K562 treated with DMSO at 1 percent for 12 hours (cell line): ENCODE measurements around the gene CHRND. TPM values are rescaled to one million over a fixed set of nuclear protein-coding genes. Genes with fewer than 3 reads are reported as not detected.

Experiments
- total RNA-seq: library from RNA; unstranded; fragments of 300-600 nt; gene quantifications from 2 replicates; pipeline ENCODE4 v1.2.3, GENCODE V29; 2022; ENCODE audit not compliant: insufficient read depth

The CHRND gene
- total RNA-seq, result not detected in 2 replicates

DNA sequence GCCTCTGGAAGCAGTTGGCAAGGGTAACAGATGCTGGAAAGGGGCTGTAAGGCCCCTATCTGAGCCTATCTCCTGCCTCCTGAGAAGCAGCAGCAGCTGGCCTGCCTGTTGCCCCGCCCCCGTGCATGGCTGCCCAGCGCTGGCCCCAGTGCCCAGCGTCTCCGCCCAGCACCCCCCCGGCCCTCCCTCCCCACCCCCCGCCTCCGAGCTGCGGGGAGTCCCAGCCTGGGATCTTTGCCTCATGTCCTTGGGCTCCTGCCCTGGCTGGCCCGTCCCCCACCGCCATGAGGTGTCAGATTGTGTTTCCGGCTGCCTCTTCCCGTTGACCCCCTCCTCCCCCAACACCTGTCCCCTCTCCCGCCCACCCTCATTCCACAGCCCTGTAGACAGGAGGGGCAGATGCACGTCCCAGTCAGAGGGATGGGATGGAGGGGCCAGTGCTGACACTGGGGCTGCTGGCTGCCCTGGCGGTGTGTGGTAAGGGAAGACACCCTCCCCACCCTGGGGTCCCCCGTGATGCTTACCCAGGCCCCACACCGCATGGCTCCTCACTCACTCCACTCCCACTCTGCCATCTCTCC lies at the start of gene CHRND:
Gene CHRND, plus strand, starts transcription at position 370 of the 581 bp plus-strand sequence. Its CDS starts 56 bp downstream, at position 426.

DNA sequence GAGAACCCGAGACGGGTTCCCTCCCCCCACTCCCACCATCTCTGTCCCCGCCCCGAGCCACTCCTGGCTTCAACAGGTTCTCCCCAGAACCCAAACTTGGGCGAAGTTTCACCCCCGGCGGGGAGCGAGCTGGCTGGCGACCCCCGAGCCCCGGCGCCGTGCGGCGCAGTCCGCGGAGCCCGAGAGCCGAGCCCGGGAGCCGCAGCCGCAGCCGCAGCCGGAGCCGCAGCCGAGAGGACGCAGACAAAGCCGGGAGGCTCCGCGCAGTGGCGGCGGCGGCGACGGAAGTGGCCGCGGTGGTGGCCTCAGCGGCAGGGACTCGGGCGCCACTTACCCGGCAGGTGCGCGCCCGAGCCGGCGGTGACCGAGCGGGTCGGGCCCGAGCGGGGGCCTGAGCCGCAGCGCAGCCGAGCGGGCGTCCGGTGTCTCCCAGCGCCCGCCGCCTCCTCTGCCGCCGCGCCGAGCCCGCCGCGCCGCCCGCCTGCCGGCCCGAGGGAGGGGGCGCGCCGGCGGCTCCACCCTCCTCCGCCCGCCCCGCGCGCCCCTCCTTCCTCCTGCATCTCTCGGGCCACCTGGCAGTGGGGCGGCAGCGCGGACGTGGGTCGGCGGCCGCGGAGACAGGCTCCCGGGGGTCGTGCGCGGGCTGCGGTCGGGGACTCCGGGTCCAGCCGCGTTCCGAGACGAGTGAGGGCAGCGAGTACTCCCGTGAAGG lies 38.4 kb upstream of the CHRND start, which contains the start of gene ECEL1:
Gene ECEL1, minus strand, starts transcription at position 450 of the 712 bp plus-strand sequence. CDS start 1,181 bp downstream, outside the sequence.

DNA sequence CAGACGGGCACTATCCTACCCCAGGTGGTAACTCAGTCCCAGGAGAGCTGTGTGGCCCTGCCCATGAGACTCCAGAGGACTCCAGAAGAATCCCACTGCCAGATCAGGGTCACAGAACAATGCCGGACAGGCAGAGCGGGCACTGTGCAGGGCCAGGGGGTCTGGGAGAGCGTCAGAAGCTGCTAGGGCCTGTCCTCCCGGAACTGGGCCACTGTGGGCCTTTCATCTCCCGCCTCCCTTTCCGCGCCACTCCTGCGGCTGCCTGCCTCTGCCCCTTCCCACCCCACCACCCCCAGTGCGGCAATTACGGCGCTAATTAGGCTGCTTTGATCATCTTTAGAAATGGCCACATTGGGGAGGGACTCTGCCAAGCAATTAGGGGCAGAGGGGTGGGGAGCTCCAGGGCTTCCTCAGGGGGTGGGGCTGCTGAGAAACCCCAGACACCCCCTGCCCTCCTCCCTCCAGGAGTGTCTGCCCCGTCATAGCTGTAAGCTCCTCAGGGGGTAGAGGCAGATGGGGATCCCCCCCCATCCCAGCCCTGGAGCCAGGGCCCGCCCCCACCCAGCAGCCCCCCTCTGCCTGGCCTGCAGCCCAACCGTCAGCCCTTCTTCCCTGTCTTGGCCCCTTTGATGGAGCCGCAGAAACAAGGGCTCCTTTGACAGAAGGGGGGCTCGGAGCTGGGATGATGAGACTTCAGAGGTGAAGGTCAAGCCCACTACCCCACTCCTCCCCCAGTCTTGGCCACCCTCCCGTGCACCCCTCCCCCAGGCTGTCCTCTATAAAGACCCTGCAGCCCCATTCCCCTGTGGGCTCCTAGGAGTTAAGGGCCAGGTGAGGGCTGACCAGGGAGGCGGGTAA lies 6.2 kb upstream of the CHRND start, which contains the start of gene PRSS56:
Gene PRSS56, plus strand, starts transcription at position 808 of the 858 bp plus-strand sequence. CDS start 211 bp downstream, outside the sequence.

GRCh38 chr2:232539298-232540231 lies 13.6 kb downstream of the CHRND start, which contains the start of gene CHRNG:
CHRNG (plus strand) TSS chr2:232539692; CDS start chr2:232539748, 56 bp downstream.

GRCh38 chr2:232550354-232551249 lies 24.6 kb downstream of the CHRND start, which contains the start of the genes EIF4E2 and TIGD1:
EIF4E2 (plus strand) TSS chr2:232550689; CDS start chr2:232550725, 36 bp downstream.
TIGD1 (minus strand) TSS chr2:232550557; CDS start chr2:232549882, 675 bp downstream.

Other genes with a start within 250 kb of the CHRND start
- gene ALPP, start 147.4 kb upstream of the CHRND start, total RNA-seq, result not detected in 2 replicates
- gene ALPG, start 119.3 kb upstream of the CHRND start, total RNA-seq, result not detected in 2 replicates
- gene ALPI, start 70.0 kb upstream of the CHRND start, total RNA-seq, result not detected in 2 replicates
- gene ECEL1, start 38.3 kb upstream of the CHRND start, total RNA-seq, result not detected in 2 replicates
- gene PRSS56, start 5.8 kb upstream of the CHRND start, total RNA-seq, result not detected in 2 replicates
- not detected in 2 replicates for gene CHRNG, start 13.5 kb downstream of the CHRND start, total RNA-seq
- 1.5 and 4.8 TPM in 2 replicates for gene TIGD1, start 24.4 kb downstream of the CHRND start, total RNA-seq
- gene EIF4E2, start 24.5 kb downstream of the CHRND start, total RNA-seq, result 46.3 and 53.1 TPM in 2 replicates
- gene EFHD1, start 107.4 kb downstream of the CHRND start, total RNA-seq, result 13.4 and 19.2 TPM in 2 replicates
- gene GIGYF2, start 171.2 kb downstream of the CHRND start, total RNA-seq, result 7.9 and 23.0 TPM in 2 replicates